T-helper 2 cell treated with Interferon-gamma antibody and Interleukin-4, amounts not matched to agents 5 μg/mL and 100 μg/mL, for 36 hours (primary cell): ENCODE measurements around the gene ZC3H7B.

Source experiments
- DNase-seq: peaks from one replicate; pipeline ENCODE4 v3.0.0; 2021; ENCODE audit warnings: low spot score
- H3K27ac Mint-ChIP-seq: one replicate; pipeline ENCODE4 v1.8.0; 2021; ENCODE audit warnings: mild to moderate bottlenecking, mixed read lengths
- H3K27me3 Mint-ChIP-seq: one replicate; pipeline ENCODE4 v1.8.0; 2021; ENCODE audit warnings: low read depth, mixed read lengths
- H3K36me3 Mint-ChIP-seq: one replicate; pipeline ENCODE4 v1.8.0; 2021; ENCODE audit warnings: low read depth, mixed read lengths
- H3K4me1 Mint-ChIP-seq: one replicate; pipeline ENCODE4 v1.8.0; 2021; ENCODE audit warnings: low read depth, mixed read lengths
- H3K4me3 Mint-ChIP-seq: one replicate; pipeline ENCODE4 v1.8.0; 2022; ENCODE audit warnings: mild to moderate bottlenecking, moderate library complexity, mixed read lengths
- H3K9me3 Mint-ChIP-seq: one replicate; pipeline ENCODE4 v1.8.0; 2021; ENCODE audit warnings: mixed read lengths

ZC3H7B gene

GRCh38 chr22:41406410-41406809, 105.1 kb downstream of the ZC3H7B start:
- Mint-ChIP-seq H3K27me3 (no peaks in the 10 kb centered on the region), H3K4me3 (no peak overlapping the region), H3K9me3 (no peaks in the 10 kb centered on the region), H3K36me3 (no peaks in the 10 kb centered on the region), H3K27ac (no peak overlapping the region), H3K4me1 (peaks cover 5% of the 10 kb centered on the region)
- no peak for DNase-seq

GRCh38 chr22:41407433-41407832, 106.1 kb downstream of the ZC3H7B start:
- Mint-ChIP-seq H3K4me1 (peaks cover 11% of the 10 kb centered on the region), H3K4me3 (no peak overlapping the region), H3K27me3 (no peaks in the 10 kb centered on the region)

GRCh38 chr22:41408665-41409064, 107.3 kb downstream of the ZC3H7B start:
- Mint-ChIP-seq H3K27me3 (no peaks in the 10 kb centered on the region), H3K9me3 (no peaks in the 10 kb centered on the region), H3K4me1 (peaks cover 12% of the 10 kb centered on the region), H3K4me3 (no peak overlapping the region), H3K27ac (no peak overlapping the region), H3K36me3 (no peaks in the 10 kb centered on the region)
- DNase-seq = no peak

More at GRCh38 chr22:41407433-41407832, 106.1 kb downstream of the ZC3H7B start:
- no peaks in the 10 kb centered on the region for H3K36me3 Mint-ChIP-seq
- DNase-seq = no peak
- H3K27ac Mint-ChIP-seq = no peak overlapping the region
- no peaks in the 10 kb centered on the region for H3K9me3 Mint-ChIP-seq
